Coronary artery (tissue), 2 donors: ENCODE measurements around the gene LIF.

Experiments
- DNase-seq: peaks from one replicate; pipeline ENCODE4 v3.0.0-alpha.2; 2017; ENCODE audit warnings: low spot score
- H3K27ac ChIP-seq, 2 donors: fragments of 200-600 bp; sonication (generic); one replicate each; pipeline ENCODE4 v1.5.1; 2016 to 2019
- H3K4me3 ChIP-seq: fragments of 200-600 bp; sonication (generic); 2 replicates; pipeline ENCODE4 v1.5.1; 2016; ENCODE audit warnings: mild to moderate bottlenecking, moderate library complexity
- CTCF ChIP-seq: fragments of 200-600 bp; sonication (generic); IDR thresholded peaks from one replicate; pipeline ENCODE4 v1.5.1; 2019; ENCODE audit warnings: antibody characterized with exemption

Gene LIF

DNA sequence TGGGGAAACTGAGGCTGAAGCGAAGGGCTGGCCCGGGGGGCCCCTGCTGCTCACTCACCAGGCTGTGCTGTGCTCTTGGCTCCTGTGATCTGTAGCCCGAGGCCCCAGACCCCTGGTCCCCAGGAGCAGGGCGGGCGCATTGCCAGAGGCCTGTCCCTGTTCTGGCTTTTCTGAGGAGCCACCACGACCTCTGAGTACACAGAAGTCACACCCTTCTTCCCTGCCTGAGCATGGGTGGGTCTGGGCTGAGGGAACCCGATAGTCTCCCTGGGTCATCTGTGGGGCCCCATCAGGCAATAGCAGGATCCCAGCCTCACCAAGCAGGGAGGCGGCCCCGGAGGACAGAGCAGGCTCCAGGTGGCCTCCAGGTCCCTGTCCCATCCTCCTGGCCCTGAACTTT lies 37.6 kb upstream of the LIF start:
- no peak overlapping the region for H3K4me3 ChIP-seq
- no peak for DNase-seq
- TF ChIP-seq CTCF, result no peak
- H3K27ac ChIP-seq, result no peak overlapping the region

- no peak for TF ChIP-seq CTCF
- H3K27ac ChIP-seq, result no peak overlapping the region
- H3K4me3 ChIP-seq, result no peak overlapping the region
- no peak for DNase-seq
Observed at GRCh38 chr22:30283342-30283741, 36.8 kb upstream of the LIF start.

DNA sequence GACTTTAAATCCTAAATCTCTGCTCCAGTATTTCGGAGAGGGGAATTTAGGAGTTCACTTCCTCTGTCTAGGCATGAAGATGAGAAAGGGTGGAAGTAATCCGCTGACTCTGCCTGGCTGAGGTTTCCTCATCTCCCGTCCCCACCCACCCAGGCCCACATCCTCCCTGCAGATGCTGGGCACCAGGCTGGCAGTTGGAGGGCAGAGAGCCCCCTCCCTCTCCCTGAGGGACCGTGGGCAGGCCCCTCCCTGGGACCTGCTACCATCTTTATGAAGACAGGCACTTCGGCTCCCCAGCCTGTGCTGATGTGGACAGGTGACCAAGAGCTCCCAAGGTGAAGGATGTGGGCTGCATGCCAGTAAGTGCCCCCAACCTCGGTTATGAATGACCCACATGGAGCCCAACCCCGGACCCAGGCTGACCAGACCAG lies 36.1 kb upstream of the LIF start:
- no peak for DNase-seq
- TF ChIP-seq CTCF, result no peak
- H3K27ac ChIP-seq, result no peak overlapping the region
- H3K4me3 ChIP-seq, result no peak overlapping the region

DNA sequence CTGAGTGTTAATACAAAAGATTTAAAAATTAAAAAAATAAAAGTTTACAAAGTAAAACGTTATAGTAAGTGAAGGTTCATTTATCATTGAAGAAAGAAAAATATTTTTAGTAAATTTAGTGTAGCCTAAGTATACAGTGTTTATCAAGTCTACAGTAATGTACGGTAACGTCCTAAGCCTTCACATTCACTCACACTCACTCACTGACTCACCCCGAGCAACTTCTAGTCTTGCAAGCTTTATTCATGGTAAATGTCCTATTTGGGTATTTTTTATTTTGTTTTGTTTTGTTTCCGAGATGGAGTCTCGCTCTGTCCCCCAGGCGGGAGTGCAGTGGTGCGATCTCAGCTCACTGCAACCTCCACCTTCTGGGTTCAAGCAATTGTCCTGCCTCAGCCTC lies 33.9 kb upstream of the LIF start:
- H3K27ac ChIP-seq, result no peak overlapping the region
- no peak for TF ChIP-seq CTCF
- no peak overlapping the region for H3K4me3 ChIP-seq
- no peak for DNase-seq

GRCh38 chr22:30279932-30280331 lies 33.4 kb upstream of the LIF start:
- H3K4me3 ChIP-seq, result no peak overlapping the region
- no peak for DNase-seq
- no peak for TF ChIP-seq CTCF
- no peak overlapping the region for H3K27ac ChIP-seq

DNA sequence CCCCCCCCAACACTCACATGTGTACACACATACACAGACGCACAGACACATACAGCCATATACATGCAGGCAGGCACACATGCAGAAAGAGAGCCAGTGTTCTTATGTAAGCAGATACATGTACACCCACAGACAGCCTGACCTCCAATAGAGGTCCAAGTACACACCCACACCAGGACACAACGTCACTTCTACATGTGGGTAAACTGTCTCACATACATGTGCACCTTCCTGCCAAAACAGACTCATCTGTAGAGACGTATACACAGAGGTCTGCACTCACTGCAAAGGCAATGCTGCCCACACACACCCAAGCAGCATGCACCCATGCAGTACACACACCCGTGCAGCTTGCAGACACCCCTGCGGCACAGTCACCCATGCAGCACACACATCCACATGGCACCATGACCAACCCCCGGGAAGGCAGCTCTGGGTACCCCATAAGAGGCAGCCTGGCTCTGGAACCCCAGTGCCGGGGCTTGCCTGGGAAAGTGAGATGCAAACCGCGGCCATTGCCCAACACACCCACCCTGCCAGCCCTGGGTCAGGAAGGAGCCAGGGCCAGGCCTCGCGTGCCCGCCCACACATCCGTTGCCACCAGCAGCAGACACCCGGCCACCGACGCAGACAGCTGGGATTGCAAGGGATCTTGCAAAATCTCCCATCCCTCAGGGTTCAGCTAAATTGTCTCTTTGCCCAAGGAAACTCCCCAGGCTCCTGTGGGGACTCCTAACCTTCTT lies 32.7 kb upstream of the LIF start:
- no peak for DNase-seq
- no peak overlapping the region for H3K4me3 ChIP-seq
- no peak overlapping the region for H3K27ac ChIP-seq
- no peak for TF ChIP-seq CTCF

- no peak for TF ChIP-seq CTCF
- DNase-seq, result no peak
- Histone ChIP-seq H3K27ac (peak overlapping the region in 1 of 2 donors; percentile 83), H3K4me3 (peak overlapping the region; percentile 47)
Observed at GRCh38 chr22:30277547-30278344, 31.2 kb upstream of the LIF start.
